NCI-H128 (cell line): Measurements from ENCODE around the gene THPO.
"Not testable (repeated sequence)": the region's sequence is repeated elsewhere in the genome, so short reads cannot be mapped to it uniquely, and the experiment has no call there.

Source experiments
- DNase-seq: peaks from one replicate; lab custom pipeline; 2025; ENCODE audit not compliant: unreplicated experiment; lab: John Stamatoyannopoulos, UW

The THPO gene

GRCh38 chr3:184351511-184352148 lies 26.4 kb downstream of the THPO start:
- DNase-seq = no peak

- DNase-seq = no peak
These were observed 27.4 kb downstream of the THPO start for GRCh38 chr3:184350618-184351017.

GRCh38 chr3:184349563-184350470 lies 28.2 kb downstream of the THPO start:
- DNase-seq = no peak

- no peak for DNase-seq
These were observed 30.0 kb downstream of the THPO start for GRCh38 chr3:184348057-184348382.

- DNase-seq = no peak
These were observed 30.5 kb downstream of the THPO start for GRCh38 chr3:184347321-184348056.

GRCh38 chr3:184346480-184347190 lies 31.4 kb downstream of the THPO start:
- no peak for DNase-seq

- no peak for DNase-seq
These were observed 32.5 kb downstream of the THPO start for GRCh38 chr3:184345317-184346144.

- no peak for DNase-seq
These were observed 33.3 kb downstream of the THPO start for GRCh38 chr3:184344579-184345316.

- DNase-seq = no peak
These were observed 34.7 kb downstream of the THPO start for GRCh38 chr3:184343200-184343876.

- DNase-seq = no peak
These were observed 36.1 kb downstream of the THPO start for GRCh38 chr3:184341925-184342324.

- not testable (repeated sequence) for DNase-seq
These were observed 38.4 kb downstream of the THPO start for GRCh38 chr3:184339451-184340135.

GRCh38 chr3:184339001-184339400 lies 39.0 kb downstream of the THPO start:
- peak; percentile 33 for DNase-seq

GRCh38 chr3:184338511-184338945 lies 39.5 kb downstream of the THPO start:
- DNase-seq = peak; percentile 90

GRCh38 chr3:184337981-184338380 lies 40.0 kb downstream of the THPO start:
- DNase-seq = no peak

GRCh38 chr3:184337399-184337714 lies 40.6 kb downstream of the THPO start, which contains the start of gene FAM131A:
TSS of gene FAM131A (plus strand) at chr3:184337600. CDS start at chr3:184337631, 31 bp downstream.
- no peak for DNase-seq

- DNase-seq = no peak
These were observed 41.2 kb downstream of the THPO start for GRCh38 chr3:184336547-184337398.
